ENCODE data around the gene ATP6V0D1.

- no peak for TF ChIP-seq NRF1 (IDR thresholded peaks at IDR 0.05; ENCODE audit: low read depth, low read length)
- no peak for TF ChIP-seq CHD2 (IDR thresholded peaks at IDR 0.05; ENCODE audit: low read length, partially characterized antibody)
- no peak for TF ChIP-seq GABPA (IDR thresholded peaks at IDR 0.05; ENCODE audit: low read depth)
- TF ChIP-seq CTCF (IDR thresholded peaks at IDR 0.05): no peak
- TF ChIP-seq RAD21 (IDR thresholded peaks at IDR 0.05; ENCODE audit: low read length): no peak
- no peak for TF ChIP-seq SMC3 (IDR thresholded peaks at IDR 0.05; ENCODE audit: low read depth, low read length)
- TF ChIP-seq YY1 (IDR thresholded peaks at IDR 0.05; ENCODE audit: low read depth): no peak
- TF ChIP-seq EP300 (IDR thresholded peaks at IDR 0.05; ENCODE audit: borderline replicate concordance in 1 of 2, low read depth in 1 of 2, low read length in 1 of 2): no peak
- no peak for TF ChIP-seq JUND (IDR thresholded peaks at IDR 0.05)
- TF ChIP-seq RCOR1 (IDR thresholded peaks at IDR 0.05; ENCODE audit: low read length): no peak
Measured at GRCh38 chr16:67489401-67490083, 8.6 kb upstream of the ATP6V0D1 start.

Measured in SK-N-SH (cell line).